GM19397 (cell line): ENCODE measurements around the gene FNDC3B.
A peak's percentile ranks its signal among the peaks of the same experiment; 100 is the strongest.
"Not testable (repeated sequence)": the region's sequence is repeated elsewhere in the genome, so short reads cannot be mapped to it uniquely, and the experiment has no call there.

Source experiments
- ATAC-seq: cut with Tn5 transposase; IDR thresholded peaks from one replicate; pipeline ENCODE4 v1.9.1; 2021; ENCODE audit warnings: mild to moderate bottlenecking, moderate library complexity; ENCODE audit not compliant: unreplicated experiment

FNDC3B gene

GRCh38 chr3:172254542-172254941, 215.2 kb downstream of the FNDC3B start:
- ATAC-seq = no peak

- ATAC-seq = not testable (repeated sequence)
These were observed 215.9 kb downstream of the FNDC3B start for GRCh38 chr3:172255321-172255720.

- ATAC-seq = no peak
These were observed 216.8 kb downstream of the FNDC3B start for GRCh38 chr3:172256101-172256734.

GRCh38 chr3:172257648-172258400, 218.4 kb downstream of the FNDC3B start:
- ATAC-seq = no peak

GRCh38 chr3:172258624-172259023, 219.2 kb downstream of the FNDC3B start:
- ATAC-seq = no peak

GRCh38 chr3:172259111-172259541, 219.7 kb downstream of the FNDC3B start:
- ATAC-seq = no peak

GRCh38 chr3:172259726-172260248, 220.4 kb downstream of the FNDC3B start:
- ATAC-seq = no peak

- no peak for ATAC-seq
These were observed 221.0 kb downstream of the FNDC3B start for GRCh38 chr3:172260381-172260780.

GRCh38 chr3:172261054-172261453, 221.7 kb downstream of the FNDC3B start:
- no peak for ATAC-seq

- no peak for ATAC-seq
These were observed 223.7 kb downstream of the FNDC3B start for GRCh38 chr3:172262991-172263608.

GRCh38 chr3:172263781-172264486, 224.6 kb downstream of the FNDC3B start:
- ATAC-seq = no peak

- no peak for ATAC-seq
These were observed 226.7 kb downstream of the FNDC3B start for GRCh38 chr3:172266103-172266502.

- ATAC-seq = no peak
These were observed 229.0 kb downstream of the FNDC3B start for GRCh38 chr3:172268425-172268824.

- ATAC-seq = no peak
These were observed 229.5 kb downstream of the FNDC3B start for GRCh38 chr3:172268868-172269267.

GRCh38 chr3:172270557-172271166, 231.3 kb downstream of the FNDC3B start:
- peak; percentile 88 for ATAC-seq

- ATAC-seq = no peak
These were observed 232.1 kb downstream of the FNDC3B start for GRCh38 chr3:172271386-172271976.

- no peak for ATAC-seq
These were observed 233.3 kb downstream of the FNDC3B start for GRCh38 chr3:172272698-172273097.

- no peak for ATAC-seq
These were observed 234.0 kb downstream of the FNDC3B start for GRCh38 chr3:172273378-172273777.

GRCh38 chr3:172274906-172275305, 235.5 kb downstream of the FNDC3B start:
- no peak for ATAC-seq

GRCh38 chr3:172275586-172275985, 236.2 kb downstream of the FNDC3B start:
- no peak for ATAC-seq
